ENCODE data around the gene ZDHHC6. TPM values are rescaled to one million over a fixed set of nuclear protein-coding genes. Genes with fewer than 3 reads are reported as not detected.

The ZDHHC6 gene
- total and polyA plus RNA-seq, 2 of the 8 experiments (the other 6 are each of a cell fraction or from before 2014, with no cell fraction given): 13.6 to 27.4 TPM

GRCh38 chr10:112409755-112410154 lies 37.0 kb downstream of the ZDHHC6 start (continued):
- TF ChIP-seq EZH2 (IDR thresholded peaks at IDR 0.05; ENCODE audit: low read depth, low read length, severe bottlenecking): no peak

Measured in H1 (cell line).